ENCODE data around the gene CNTFR.

CNTFR gene

GRCh38 chr9:34512131-34513078 is 77.1 kb downstream of the CNTFR start:
- TF ChIP-seq SPI1 (IDR thresholded peaks at IDR 0.05; ENCODE audit: borderline replicate concordance, low read depth) (no peak), POLR2AphosphoS5 (IDR thresholded peaks at IDR 0.05; ENCODE audit: low read depth) (no peak), GABPA (IDR thresholded peaks at IDR 0.05; ENCODE audit: low read depth) (no peak)
- TF ChIP-seq, protein P1, sequence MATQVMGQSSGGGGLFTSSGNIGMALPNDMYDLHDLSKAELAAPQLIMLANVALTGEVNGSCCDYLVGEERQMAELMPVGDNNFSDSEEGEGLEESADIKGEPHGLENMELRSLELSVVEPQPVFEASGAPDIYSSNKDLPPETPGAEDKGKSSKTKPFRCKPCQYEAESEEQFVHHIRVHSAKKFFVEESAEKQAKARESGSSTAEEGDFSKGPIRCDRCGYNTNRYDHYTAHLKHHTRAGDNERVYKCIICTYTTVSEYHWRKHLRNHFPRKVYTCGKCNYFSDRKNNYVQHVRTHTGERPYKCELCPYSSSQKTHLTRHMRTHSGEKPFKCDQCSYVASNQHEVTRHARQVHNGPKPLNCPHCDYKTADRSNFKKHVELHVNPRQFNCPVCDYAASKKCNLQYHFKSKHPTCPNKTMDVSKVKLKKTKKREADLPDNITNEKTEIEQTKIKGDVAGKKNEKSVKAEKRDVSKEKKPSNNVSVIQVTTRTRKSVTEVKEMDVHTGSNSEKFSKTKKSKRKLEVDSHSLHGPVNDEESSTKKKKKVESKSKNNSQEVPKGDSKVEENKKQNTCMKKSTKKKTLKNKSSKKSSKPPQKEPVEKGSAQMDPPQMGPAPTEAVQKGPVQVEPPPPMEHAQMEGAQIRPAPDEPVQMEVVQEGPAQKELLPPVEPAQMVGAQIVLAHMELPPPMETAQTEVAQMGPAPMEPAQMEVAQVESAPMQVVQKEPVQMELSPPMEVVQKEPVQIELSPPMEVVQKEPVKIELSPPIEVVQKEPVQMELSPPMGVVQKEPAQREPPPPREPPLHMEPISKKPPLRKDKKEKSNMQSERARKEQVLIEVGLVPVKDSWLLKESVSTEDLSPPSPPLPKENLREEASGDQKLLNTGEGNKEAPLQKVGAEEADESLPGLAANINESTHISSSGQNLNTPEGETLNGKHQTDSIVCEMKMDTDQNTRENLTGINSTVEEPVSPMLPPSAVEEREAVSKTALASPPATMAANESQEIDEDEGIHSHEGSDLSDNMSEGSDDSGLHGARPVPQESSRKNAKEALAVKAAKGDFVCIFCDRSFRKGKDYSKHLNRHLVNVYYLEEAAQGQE (IDR thresholded peaks at IDR 0.05; ENCODE audit: insufficient replicate concordance, low read depth), result no peak
- TF ChIP-seq, protein P2, sequence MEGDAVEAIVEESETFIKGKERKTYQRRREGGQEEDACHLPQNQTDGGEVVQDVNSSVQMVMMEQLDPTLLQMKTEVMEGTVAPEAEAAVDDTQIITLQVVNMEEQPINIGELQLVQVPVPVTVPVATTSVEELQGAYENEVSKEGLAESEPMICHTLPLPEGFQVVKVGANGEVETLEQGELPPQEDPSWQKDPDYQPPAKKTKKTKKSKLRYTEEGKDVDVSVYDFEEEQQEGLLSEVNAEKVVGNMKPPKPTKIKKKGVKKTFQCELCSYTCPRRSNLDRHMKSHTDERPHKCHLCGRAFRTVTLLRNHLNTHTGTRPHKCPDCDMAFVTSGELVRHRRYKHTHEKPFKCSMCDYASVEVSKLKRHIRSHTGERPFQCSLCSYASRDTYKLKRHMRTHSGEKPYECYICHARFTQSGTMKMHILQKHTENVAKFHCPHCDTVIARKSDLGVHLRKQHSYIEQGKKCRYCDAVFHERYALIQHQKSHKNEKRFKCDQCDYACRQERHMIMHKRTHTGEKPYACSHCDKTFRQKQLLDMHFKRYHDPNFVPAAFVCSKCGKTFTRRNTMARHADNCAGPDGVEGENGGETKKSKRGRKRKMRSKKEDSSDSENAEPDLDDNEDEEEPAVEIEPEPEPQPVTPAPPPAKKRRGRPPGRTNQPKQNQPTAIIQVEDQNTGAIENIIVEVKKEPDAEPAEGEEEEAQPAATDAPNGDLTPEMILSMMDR (IDR thresholded peaks at IDR 0.05; ENCODE audit: insufficient read depth, low read length), result no peak
- Histone ChIP-seq H3K27ac (replicated peaks) (no peak overlapping the region), H3K4me3 (replicated peaks; ENCODE audit: insufficient read depth, low read length) (no peak overlapping the region), H3K27me3 (ENCODE audit: insufficient read depth, poor library complexity, severe bottlenecking) (no peaks in the 10 kb centered on the region)
- DNase-seq (ENCODE audit: low read depth in 1 of 2, low spot score in 1 of 2), result no peak

DNA sequence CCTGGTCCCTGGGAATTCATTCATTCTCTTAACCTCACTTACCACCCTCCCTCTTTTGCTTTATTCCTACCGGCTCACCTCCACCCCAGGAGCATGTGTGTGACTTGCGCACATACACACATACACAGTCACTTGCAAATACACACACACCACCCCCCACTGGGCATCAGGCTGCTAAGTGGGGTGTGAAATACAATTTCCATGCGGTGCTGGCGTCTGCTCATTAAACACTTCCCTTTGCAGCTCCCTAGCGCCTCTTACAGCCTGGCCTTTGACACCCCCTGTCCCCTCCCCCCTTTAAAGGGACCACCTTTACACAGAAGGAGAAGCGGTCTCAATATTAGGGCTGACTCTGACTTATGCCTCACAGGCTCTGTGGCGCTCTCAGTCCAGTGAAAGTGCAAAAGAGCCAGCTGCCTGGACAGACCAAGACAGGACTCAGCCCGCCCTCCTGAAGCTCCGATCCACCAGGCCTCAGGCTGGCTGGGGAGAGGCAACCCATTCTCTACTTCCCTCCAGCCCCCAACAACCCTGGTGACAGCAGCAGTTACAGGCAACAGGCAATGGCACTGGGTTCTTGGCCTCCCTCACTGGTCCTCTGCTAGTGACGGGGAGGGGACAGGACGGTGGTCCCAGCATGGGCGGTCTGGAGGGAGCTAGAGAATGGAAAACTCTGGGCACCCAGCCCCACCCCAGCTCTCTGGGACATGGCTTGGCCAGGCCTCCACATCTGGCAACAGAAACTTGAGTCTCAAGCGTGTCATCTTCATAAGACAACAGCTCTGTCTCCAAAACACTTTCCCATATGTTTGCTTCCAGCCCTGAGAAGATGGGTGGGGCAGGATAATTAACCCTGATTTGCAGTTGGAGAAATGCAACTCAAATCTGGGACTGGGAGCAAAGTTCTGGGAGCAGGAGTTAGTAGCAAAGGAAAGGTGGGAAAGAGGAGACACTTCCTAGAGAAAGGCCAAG is 78.7 kb downstream of the CNTFR start:
- no peaks in the 10 kb centered on the region for H3K27me3 ChIP-seq (ENCODE audit: insufficient read depth, poor library complexity, severe bottlenecking)
- no peak overlapping the region for H3K27ac ChIP-seq (replicated peaks)
- no peak for TF ChIP-seq GABPA (IDR thresholded peaks at IDR 0.05; ENCODE audit: low read depth)
- TF ChIP-seq, protein P2 (IDR thresholded peaks at IDR 0.05; ENCODE audit: insufficient read depth, low read length), result no peak
- TF ChIP-seq, protein P1 (IDR thresholded peaks at IDR 0.05; ENCODE audit: insufficient replicate concordance, low read depth), result no peak
- TF ChIP-seq POLR2AphosphoS5 (IDR thresholded peaks at IDR 0.05; ENCODE audit: low read depth), result no peak
- no peak for TF ChIP-seq SPI1 (IDR thresholded peaks at IDR 0.05; ENCODE audit: borderline replicate concordance, low read depth)
- DNase-seq (ENCODE audit: low read depth in 1 of 2, low spot score in 1 of 2), result no peak
- H3K4me3 ChIP-seq (replicated peaks; ENCODE audit: insufficient read depth, low read length), result no peak overlapping the region

GRCh38 chr9:34508951-34509350 is 80.6 kb downstream of the CNTFR start:
- Histone ChIP-seq H3K27ac (replicated peaks) (no peak overlapping the region), H3K4me3 (replicated peaks; ENCODE audit: insufficient read depth, low read length) (no peak overlapping the region), H3K27me3 (ENCODE audit: insufficient read depth, poor library complexity, severe bottlenecking) (no peaks in the 10 kb centered on the region)
- TF ChIP-seq POLR2AphosphoS5 (IDR thresholded peaks at IDR 0.05; ENCODE audit: low read depth) (no peak), SPI1 (IDR thresholded peaks at IDR 0.05; ENCODE audit: borderline replicate concordance, low read depth) (no peak), GABPA (IDR thresholded peaks at IDR 0.05; ENCODE audit: low read depth) (no peak)
- TF ChIP-seq, protein P1 (IDR thresholded peaks at IDR 0.05; ENCODE audit: insufficient replicate concordance, low read depth), result no peak
- TF ChIP-seq, protein P2 (IDR thresholded peaks at IDR 0.05; ENCODE audit: insufficient read depth, low read length), result no peak
- DNase-seq (ENCODE audit: low read depth in 1 of 2, low spot score in 1 of 2), result no peak
